HCT116 (cell line): ENCODE data around the gene IRS1. TPM values are rescaled to one million over a fixed set of nuclear protein-coding genes. Genes with fewer than 3 reads are reported as not detected.

Experiments used
- ATAC-seq: fragments of 200-7000 bp; cut with Tn5 transposase; 2 replicates; pipeline ENCODE4 v1.9.1; 2020; ENCODE audit warnings: mild to moderate bottlenecking, moderate library complexity
- BruUV-seq: library from RNA; stranded (reverse); fragments of 400-500 nt; replicated peaks from 2 replicates; lab custom pipeline; 2021; lab: Mats Ljungman, UMichigan
- CTCF ChIA-PET: fragments of 300-600 bp; sonication (Branson Sonifier 250); formaldehyde crosslinking; loops from one replicate; lab custom pipeline; 2021; ENCODE audit warnings: antibody characterized with exemption; lab: Charles Lee
- POLR2A ChIA-PET: fragments of 300-600, 350-600 bp; sonication (Branson Sonifier 250); formaldehyde crosslinking; loops from one replicate; lab custom pipeline; 2021; ENCODE audit warnings: antibody characterized with exemption; lab: Charles Lee
- RAD21 ChIA-PET, 2 experiments: fragments of 300-600 bp; sonication (Branson Sonifier 250); formaldehyde crosslinking; loops; one replicate each; lab custom pipeline; 2023; ENCODE audit warnings: low total read pairs in 2 of 2; ENCODE audit not compliant: uncharacterized antibody in 2 of 2, unreplicated experiment in 2 of 2, low non-redundant PET in 1 of 2; lab: Charles Lee
- DNase-seq: peaks from one replicate; pipeline ENCODE4 v3.0.0-alpha.2; 2010; ENCODE audit warnings: low read depth, low spot score
- H2AFZ ChIP-seq: fragments of 200-600 bp; shearing (Covaris generic), sonication (generic); 2 replicates; pipeline ENCODE4 v1.6.1; 2017; ENCODE audit warnings: low read depth, mixed run types, mixed read lengths, antibody characterized with exemption, low read length; ENCODE audit not compliant: poor library complexity, severe bottlenecking
- H3K27ac ChIP-seq: 2 replicates; pipeline ENCODE4 v1.5.1; 2012; ENCODE audit warnings: low read depth, low read length
- H3K27me3 ChIP-seq: fragments of 200-600 bp; sonication (generic); 2 replicates; pipeline ENCODE4 v1.6.1; 2016; ENCODE audit warnings: mixed run types, low read length, mixed read lengths; ENCODE audit not compliant: insufficient read depth
- H3K36me3 ChIP-seq, 2 experiments: fragments of 200-500 bp in 1 of 2; fragments of 200-600 bp in 1 of 2; sonication (Bioruptor generic) in 1 of 2; sonication (generic) in 1 of 2; 2 replicates each; pipeline versions ENCODE4 v1.5.1 to v1.6.1; 2014 to 2016; ENCODE audit warnings: low read length in 2 of 2, inconsistent platforms in 1 of 2, mixed read lengths in 1 of 2, mixed run types in 1 of 2; ENCODE audit not compliant: insufficient read depth in 2 of 2, control insufficient read depth in 1 of 2
- H3K4me1 ChIP-seq, 2 experiments: fragments of 200-600 bp in 1 of 2; sonication (generic) in 1 of 2; 2 replicates each; pipeline versions ENCODE4 v1.5.1 to v1.6.1; 2012 to 2017; ENCODE audit warnings: low read length in 2 of 2, inconsistent platforms in 1 of 2, mild to moderate bottlenecking in 1 of 2, mixed read lengths in 1 of 2, mixed run types in 1 of 2, moderate library complexity in 1 of 2; ENCODE audit not compliant: insufficient read depth in 2 of 2, control insufficient read depth in 1 of 2
- H3K4me2 ChIP-seq: fragments of 200-600 bp; sonication (generic); 2 replicates; pipeline ENCODE4 v1.6.1; 2017; ENCODE audit warnings: mixed run types, low read length, mixed read lengths
- H3K4me3 ChIP-seq, 2 experiments: fragments of 200-600 bp in 1 of 2; sonication (generic) in 1 of 2; replicated peaks in 1 of 2; 2 replicates each; pipeline ENCODE4 v1.5.1; 2011 to 2016; ENCODE audit warnings: low read length in 2 of 2, control low read depth in 1 of 2, low read depth in 1 of 2, mild to moderate bottlenecking in 1 of 2, mixed read lengths in 1 of 2, mixed run types in 1 of 2
- H3K79me2 ChIP-seq: fragments of 200-600 bp; sonication (generic); 2 replicates; pipeline ENCODE4 v1.6.1; 2017; ENCODE audit warnings: mild to moderate bottlenecking, mixed run types, low read length, moderate library complexity, mixed read lengths; ENCODE audit not compliant: insufficient read depth
- H3K9ac ChIP-seq: fragments of 200-600 bp; sonication (generic); 2 replicates; pipeline ENCODE4 v1.6.1; 2016; ENCODE audit warnings: low read length, mixed read lengths
- H3K9me2 ChIP-seq: fragments of 200-600 bp; sonication (generic), shearing (Covaris generic); 2 replicates; pipeline ENCODE4 v1.6.1; 2017; ENCODE audit warnings: mixed run types, mild to moderate bottlenecking, moderate library complexity; ENCODE audit not compliant: insufficient read depth
- H3K9me3 ChIP-seq, 2 experiments: fragments of 200-500 bp in 1 of 2; fragments of 200-600 bp in 1 of 2; sonication (Bioruptor generic) in 1 of 2; sonication (generic) in 1 of 2; 2 replicates each; pipeline ENCODE4 v1.6.1; 2014 to 2017; ENCODE audit warnings: low read length in 2 of 2, mixed read lengths in 2 of 2, inconsistent platforms in 1 of 2, low read depth in 1 of 2, mild to moderate bottlenecking in 1 of 2, mixed run types in 1 of 2, moderate library complexity in 1 of 2; ENCODE audit not compliant: control insufficient read depth in 1 of 2, insufficient read depth in 1 of 2
- H4K20me1 ChIP-seq: fragments of 200-600 bp; sonication (generic), shearing (Covaris generic); 2 replicates; pipeline ENCODE4 v1.6.1; 2017; ENCODE audit warnings: mixed run types, mild to moderate bottlenecking, moderate library complexity; ENCODE audit not compliant: insufficient read depth
- FOSL1 ChIP-seq: IDR thresholded peaks from 2 replicates; pipeline ENCODE4 v1.6.1; 2012; ENCODE audit warnings: low read depth
- POLR2AphosphoS5 ChIP-seq: IDR thresholded peaks from 2 replicates; pipeline ENCODE4 v1.6.1; 2011; ENCODE audit warnings: mild to moderate bottlenecking, low read depth, low read length, moderate library complexity
- TCF7L2 ChIP-seq: IDR thresholded peaks from 2 replicates; pipeline ENCODE4 v1.7.0; 2011; ENCODE audit warnings: borderline replicate concordance, inconsistent platforms; ENCODE audit not compliant: insufficient read depth, insufficient read length; ENCODE audit errors: extremely low read depth
- intact Hi-C: fragments of 100-400 bp; cut with micrococcal nuclease; formaldehyde crosslinking; loops from 2 replicates; pipeline ENCODE4 v1.10.0; 2022
- total RNA-seq: library from RNA; stranded (reverse); gene quantifications from one replicate; pipeline ENCODE4 v1.2.1, GENCODE V29; 2021; ENCODE audit not compliant: unreplicated experiment

Gene IRS1
- total RNA-seq, 1 experiment from 2014 or later: 88.8 TPM

GRCh38 chr2:226795281-226796011 lies 4.2 kb downstream of the IRS1 start:
- CTCF ChIA-PET: interaction anchor here (1.0 kb wide), 1 partner anchor 580 kb away, joined by 4 read pairs; no protein-coding TSS in a partner anchor
- Histone ChIP-seq H3K4me3 (no peak overlapping the region), H4K20me1 (no peaks in the 10 kb centered on the region), H3K9ac (no peak overlapping the region), H3K36me3 (peaks cover 6 to 72% of the 10 kb centered on the region in 2 experiments; a peak in 2 of 4 replicates), H3K4me2 (peak overlapping the region; percentile 13; the same call in 1 of the 2 replicates), H3K4me1 (peaks cover 9 to 58% of the 10 kb centered on the region in 2 experiments; a peak in 3 of 4 replicates), H3K27me3 (no peaks in the 10 kb centered on the region), H3K9me3 (peaks cover 0 to 22% of the 10 kb centered on the region in 2 experiments; a peak in 1 of 4 replicates), H3K79me2 (peaks cover 94% of the 10 kb centered on the region), H3K9me2 (no peaks in the 10 kb centered on the region), H2AFZ (no peak overlapping the region), H3K27ac (peak overlapping the region; percentile 88)
- intact Hi-C loops: no loop called here
- DNase-seq (no peak), ATAC-seq (no peak)
- TF ChIP-seq POLR2AphosphoS5 (peak; percentile 39; the same call in 1 of the 2 replicates), TCF7L2 (no peak)
- RAD21 ChIA-PET: no interaction called here
- BruUV-seq: no TSS peak
- POLR2A ChIA-PET: no interaction called here

GRCh38 chr2:226794751-226795171 lies 4.9 kb downstream of the IRS1 start:
- RAD21 ChIA-PET: interaction anchor here in 1 of 2 experiments (0.6 kb wide), 1 partner anchor 252 kb away, joined by 3 read pairs; no protein-coding TSS in a partner anchor
- Histone ChIP-seq H3K9ac (no peak overlapping the region), H3K4me1 (peaks cover 5 to 52% of the 10 kb centered on the region in 2 experiments; a peak in 3 of 4 replicates), H4K20me1 (no peaks in the 10 kb centered on the region), H3K9me3 (peaks cover 0 to 22% of the 10 kb centered on the region in 2 experiments; a peak in 1 of 4 replicates), H3K36me3 (peaks cover 6 to 79% of the 10 kb centered on the region in 2 experiments; a peak in 2 of 4 replicates), H2AFZ (no peak overlapping the region), H3K4me3 (no peak overlapping the region), H3K27me3 (no peaks in the 10 kb centered on the region), H3K79me2 (peaks cover 96% of the 10 kb centered on the region), H3K27ac (peak overlapping the region; percentile 37; the same call in 1 of the 2 replicates), H3K9me2 (no peaks in the 10 kb centered on the region), H3K4me2 (peak overlapping the region; percentile 20; the same call in 1 of the 2 replicates)
- POLR2A ChIA-PET: no interaction called here
- DNase-seq: no peak
- intact Hi-C loops: no loop called here
- TF ChIP-seq FOSL1: no peak
- peak; percentile 70 for TF ChIP-seq TCF7L2
- CTCF ChIA-PET: no interaction called here
- no TSS peak for BruUV-seq
- no peak for ATAC-seq
